HL-60 (cell line): ENCODE results near the gene GRID1.

Source experiments
- DNase-seq, 2 experiments: peaks; one replicate each; pipeline ENCODE4 v3.0.0-alpha.2; 2010 to 2020; ENCODE audit warnings: low read depth in 1 of 2, low spot score in 1 of 2
- H3K27ac ChIP-seq: fragments of 250-450 bp; sonication (Bioruptor Pico); replicated peaks from 2 replicates; pipeline ENCODE4 v1.5.1; 2020; ENCODE audit warnings: mild to moderate bottlenecking, moderate library complexity
- H3K27me3 ChIP-seq: fragments of 250-450 bp; sonication (Bioruptor Pico); 2 replicates; pipeline ENCODE4 v1.5.1; 2021; ENCODE audit warnings: mild to moderate bottlenecking, moderate library complexity; ENCODE audit not compliant: insufficient read depth, poor library complexity, severe bottlenecking
- H3K4me3 ChIP-seq: replicated peaks from 2 replicates; pipeline ENCODE4 v1.5.1; 2011; ENCODE audit warnings: mild to moderate bottlenecking, control low read depth, low read length; ENCODE audit not compliant: insufficient read depth
- CTCF ChIP-seq: IDR thresholded peaks from one replicate; pipeline ENCODE4 v1.5.1; 2011; ENCODE audit warnings: low read length, control low read depth, inconsistent platforms; ENCODE audit not compliant: insufficient read depth
- GABPA ChIP-seq: IDR thresholded peaks from 2 replicates; pipeline ENCODE4 v1.6.1; 2012; ENCODE audit warnings: low read depth
- POLR2AphosphoS5 ChIP-seq: IDR thresholded peaks from 2 replicates; pipeline ENCODE4 v1.6.1; 2012; ENCODE audit warnings: low read depth
- REST ChIP-seq: IDR thresholded peaks from 2 replicates; pipeline ENCODE4 v1.6.1; 2012; ENCODE audit warnings: low read depth; ENCODE audit not compliant: insufficient replicate concordance
- SPI1 ChIP-seq: IDR thresholded peaks from 2 replicates; pipeline ENCODE4 v1.6.1; 2012; ENCODE audit warnings: low read depth, mild to moderate bottlenecking, borderline replicate concordance

Gene GRID1

GRCh38 chr10:86339226-86339865, 27.2 kb downstream of the GRID1 start:
- Histone ChIP-seq H3K27me3 (no peaks in the 10 kb centered on the region), H3K4me3 (no peak overlapping the region), H3K27ac (no peak overlapping the region)
- no peak for DNase-seq
- no peak for TF ChIP-seq GABPA
- no peak for TF ChIP-seq REST
- TF ChIP-seq SPI1: no peak
- no peak for TF ChIP-seq POLR2AphosphoS5
- TF ChIP-seq CTCF: no peak

GRCh38 chr10:86337121-86337601, 29.4 kb downstream of the GRID1 start:
- no peak for DNase-seq
- no peak overlapping the region for H3K4me3 ChIP-seq
- TF ChIP-seq CTCF (no peak), GABPA (no peak), POLR2AphosphoS5 (no peak), REST (no peak), SPI1 (no peak)
- H3K27me3 ChIP-seq: no peaks in the 10 kb centered on the region
- no peak overlapping the region for H3K27ac ChIP-seq

- H3K4me3 ChIP-seq: no peak overlapping the region
- H3K27ac ChIP-seq: no peak overlapping the region
- no peak for DNase-seq
- no peak for TF ChIP-seq GABPA
- no peak for TF ChIP-seq CTCF
- TF ChIP-seq SPI1: no peak
- no peak for TF ChIP-seq REST
- no peak for TF ChIP-seq POLR2AphosphoS5
- H3K27me3 ChIP-seq: no peaks in the 10 kb centered on the region
Observed at GRCh38 chr10:86336341-86336740, 30.3 kb downstream of the GRID1 start.
